PFSK-1 (cell line): ENCODE data around the gene BRWD1.

ENCODE experiments used
- FOXP2 ChIP-seq: optimal IDR thresholded peaks from 2 replicates; pipeline ENCODE3; 2011; ENCODE audit warnings: borderline replicate concordance, control low read depth, inconsistent platforms; ENCODE audit not compliant: insufficient read depth; ENCODE audit errors: extremely low read length, extremely low read depth
- POLR2AphosphoS5 ChIP-seq: IDR thresholded peaks from 2 replicates; pipeline ENCODE4 v1.6.1; 2012; ENCODE audit warnings: low read depth, mild to moderate bottlenecking, control low read depth, low read length, moderate library complexity
- SIN3A ChIP-seq: IDR thresholded peaks from 2 replicates; pipeline ENCODE4 v1.6.1; 2012; ENCODE audit warnings: mild to moderate bottlenecking, low read length, moderate library complexity, borderline replicate concordance; ENCODE audit not compliant: insufficient read depth
- TAF1 ChIP-seq: IDR thresholded peaks from 2 replicates; pipeline ENCODE4 v1.6.1; 2012; ENCODE audit warnings: low read length, control low read depth, borderline replicate concordance; ENCODE audit not compliant: insufficient read depth
- TF ChIP-seq, protein P1 (sequence below), 2 experiments: IDR thresholded peaks; 2 replicates each; pipeline versions ENCODE4 v1.6.1 to v1.8.0; 2011 to 2012; ENCODE audit warnings: low read depth in 2 of 2, low read length in 2 of 2, control low read depth in 1 of 2, inconsistent platforms in 1 of 2, mild to moderate bottlenecking in 1 of 2, moderate library complexity in 1 of 2; ENCODE audit not compliant: insufficient read depth in 1 of 2

The BRWD1 gene

GRCh38 chr21:39173716-39174680, 139.4 kb downstream of the BRWD1 start:
- TF ChIP-seq, protein P1, sequence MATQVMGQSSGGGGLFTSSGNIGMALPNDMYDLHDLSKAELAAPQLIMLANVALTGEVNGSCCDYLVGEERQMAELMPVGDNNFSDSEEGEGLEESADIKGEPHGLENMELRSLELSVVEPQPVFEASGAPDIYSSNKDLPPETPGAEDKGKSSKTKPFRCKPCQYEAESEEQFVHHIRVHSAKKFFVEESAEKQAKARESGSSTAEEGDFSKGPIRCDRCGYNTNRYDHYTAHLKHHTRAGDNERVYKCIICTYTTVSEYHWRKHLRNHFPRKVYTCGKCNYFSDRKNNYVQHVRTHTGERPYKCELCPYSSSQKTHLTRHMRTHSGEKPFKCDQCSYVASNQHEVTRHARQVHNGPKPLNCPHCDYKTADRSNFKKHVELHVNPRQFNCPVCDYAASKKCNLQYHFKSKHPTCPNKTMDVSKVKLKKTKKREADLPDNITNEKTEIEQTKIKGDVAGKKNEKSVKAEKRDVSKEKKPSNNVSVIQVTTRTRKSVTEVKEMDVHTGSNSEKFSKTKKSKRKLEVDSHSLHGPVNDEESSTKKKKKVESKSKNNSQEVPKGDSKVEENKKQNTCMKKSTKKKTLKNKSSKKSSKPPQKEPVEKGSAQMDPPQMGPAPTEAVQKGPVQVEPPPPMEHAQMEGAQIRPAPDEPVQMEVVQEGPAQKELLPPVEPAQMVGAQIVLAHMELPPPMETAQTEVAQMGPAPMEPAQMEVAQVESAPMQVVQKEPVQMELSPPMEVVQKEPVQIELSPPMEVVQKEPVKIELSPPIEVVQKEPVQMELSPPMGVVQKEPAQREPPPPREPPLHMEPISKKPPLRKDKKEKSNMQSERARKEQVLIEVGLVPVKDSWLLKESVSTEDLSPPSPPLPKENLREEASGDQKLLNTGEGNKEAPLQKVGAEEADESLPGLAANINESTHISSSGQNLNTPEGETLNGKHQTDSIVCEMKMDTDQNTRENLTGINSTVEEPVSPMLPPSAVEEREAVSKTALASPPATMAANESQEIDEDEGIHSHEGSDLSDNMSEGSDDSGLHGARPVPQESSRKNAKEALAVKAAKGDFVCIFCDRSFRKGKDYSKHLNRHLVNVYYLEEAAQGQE (IDR thresholded peaks at IDR 0.05; ENCODE audit: insufficient read depth in 1 of 2, low read depth in 2 of 2, low read length in 2 of 2): no peak
- TF ChIP-seq FOXP2 (no peak), POLR2AphosphoS5 (no peak), TAF1 (no peak), SIN3A (no peak)

DNA sequence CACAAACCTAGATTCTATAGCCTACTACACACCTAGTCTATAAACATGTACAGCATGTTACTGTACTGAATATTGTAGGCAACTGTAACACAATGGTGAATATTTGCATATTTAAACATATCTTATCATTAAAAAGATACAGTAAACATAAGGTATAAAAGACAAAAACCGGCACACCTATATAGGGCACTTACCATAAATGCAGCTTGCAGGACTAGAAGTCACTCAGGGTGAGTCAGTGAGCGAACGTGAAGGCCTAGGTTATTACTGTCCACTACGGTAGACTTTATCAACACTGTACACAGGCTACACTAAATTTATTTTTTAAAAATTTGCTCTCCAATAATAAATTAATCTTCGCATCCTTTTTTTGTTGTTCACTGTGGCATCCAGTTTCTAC, 143.5 kb downstream of the BRWD1 start:
- no peak for TF ChIP-seq SIN3A

DNA sequence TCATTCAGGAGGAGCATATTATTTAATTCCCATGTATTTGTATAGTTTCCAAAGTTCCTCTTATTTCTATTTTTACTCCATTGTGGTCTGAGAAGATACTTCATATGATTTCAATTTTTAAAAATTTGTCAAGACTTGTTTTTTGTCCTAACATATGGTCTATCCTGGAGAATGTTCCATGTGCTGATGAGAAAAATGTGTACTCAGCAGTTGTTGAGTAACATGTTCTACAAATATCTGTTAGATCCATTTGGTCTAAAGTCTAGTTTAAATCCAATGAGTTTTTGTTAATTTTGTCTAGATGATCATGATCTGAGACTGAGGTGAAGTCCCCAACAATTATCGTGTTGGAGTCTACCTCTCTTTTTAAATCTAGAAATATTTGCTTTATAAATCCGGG, 144.6 kb downstream of the BRWD1 start:
- TF ChIP-seq TAF1 (no peak), FOXP2 (no peak), SIN3A (no peak), POLR2AphosphoS5 (no peak)
- TF ChIP-seq, protein P1 (IDR thresholded peaks at IDR 0.05; ENCODE audit: insufficient read depth in 1 of 2, low read depth in 2 of 2, low read length in 2 of 2): no peak

DNA sequence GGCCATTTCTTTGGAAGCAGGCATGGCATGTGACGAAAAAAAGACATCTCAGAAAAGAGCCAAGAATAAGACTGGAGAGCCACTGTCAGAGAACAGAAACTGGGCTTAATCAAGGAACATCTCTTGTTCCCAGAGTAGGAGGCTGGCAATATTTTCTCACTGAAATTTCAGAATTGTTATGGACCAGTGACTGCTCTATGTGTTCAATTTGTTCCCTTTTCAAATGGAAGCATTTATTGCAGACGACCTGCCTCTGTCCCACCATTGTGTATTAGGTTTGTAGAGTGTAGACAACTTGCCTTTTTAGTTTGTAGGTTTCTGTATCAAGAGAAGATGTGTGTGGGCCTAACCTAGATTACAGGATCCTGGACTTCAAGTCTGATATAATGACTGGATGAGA, 148.9 kb downstream of the BRWD1 start:
- TF ChIP-seq POLR2AphosphoS5: no peak
- no peak for TF ChIP-seq FOXP2
- TF ChIP-seq, protein P1 (IDR thresholded peaks at IDR 0.05; ENCODE audit: insufficient read depth in 1 of 2, low read depth in 2 of 2, low read length in 2 of 2): no peak
- no peak for TF ChIP-seq TAF1
- no peak for TF ChIP-seq SIN3A

DNA sequence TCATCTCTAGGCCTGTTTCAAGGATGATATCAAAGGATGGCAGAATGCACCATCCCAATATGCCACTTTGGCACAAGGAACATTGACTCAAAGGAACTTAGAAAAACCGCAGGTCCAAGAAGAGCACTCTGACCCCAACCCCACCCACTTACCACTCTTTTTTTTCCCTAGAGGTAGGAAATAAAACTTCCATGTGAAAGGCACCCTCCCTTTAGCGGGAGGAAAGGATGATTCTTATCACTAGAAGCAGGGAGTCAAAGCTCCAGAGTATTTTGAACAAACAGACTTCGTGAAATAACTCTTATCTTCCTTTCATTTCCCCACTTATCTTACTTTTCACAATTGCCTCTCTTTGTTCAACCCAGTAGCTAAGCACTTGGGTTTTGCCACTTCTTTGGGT, 152.4 kb downstream of the BRWD1 start:
- no peak for TF ChIP-seq SIN3A
- TF ChIP-seq TAF1: no peak
- no peak for TF ChIP-seq FOXP2
- TF ChIP-seq, protein P1 (IDR thresholded peaks at IDR 0.05; ENCODE audit: insufficient read depth in 1 of 2, low read depth in 2 of 2, low read length in 2 of 2): no peak
- TF ChIP-seq POLR2AphosphoS5: no peak
